Parathyroid adenoma (tissue), 2 donors: ENCODE measurements around the gene SF3B5.

Source experiments
- H2AFZ ChIP-seq: fragments of 300-600 bp; sonication (generic); one replicate; pipeline ENCODE4 v1.7.0; 2017; ENCODE audit warnings: antibody characterized with exemption, mild to moderate bottlenecking
- H3K27ac ChIP-seq: fragments of 300-600 bp; sonication (generic); one replicate; pipeline ENCODE4 v1.7.0; 2017
- H3K27me3 ChIP-seq: fragments of 300-600 bp; sonication (generic); one replicate; pipeline ENCODE4 v1.7.0; 2017; ENCODE audit warnings: low read length; ENCODE audit not compliant: control insufficient read depth, insufficient read depth
- H3K36me3 ChIP-seq: fragments of 300-600 bp; sonication (generic); one replicate; pipeline ENCODE4 v1.7.0; 2017; ENCODE audit warnings: low read length; ENCODE audit not compliant: control insufficient read depth, insufficient read depth
- H3K4me1 ChIP-seq: fragments of 300-600 bp; sonication (generic); one replicate; pipeline ENCODE4 v1.7.0; 2017; ENCODE audit warnings: control low read depth
- H3K4me2 ChIP-seq: fragments of 300-600 bp; sonication (generic); one replicate; pipeline ENCODE4 v1.7.0; 2017; ENCODE audit warnings: low read length
- H3K4me3 ChIP-seq: fragments of 300-600 bp; sonication (generic); one replicate; pipeline ENCODE4 v1.7.0; 2017; ENCODE audit warnings: low read depth, low read length
- H3K79me2 ChIP-seq: fragments of 300-600 bp; sonication (generic); one replicate; pipeline ENCODE4 v1.7.0; 2017; ENCODE audit warnings: control low read depth
- H3K9ac ChIP-seq: fragments of 300-600 bp; sonication (generic); one replicate; pipeline ENCODE4 v1.7.0; 2017; ENCODE audit warnings: mild to moderate bottlenecking
- H3K9me3 ChIP-seq: fragments of 300-600 bp; sonication (generic); one replicate; pipeline ENCODE4 v1.7.0; 2017; ENCODE audit warnings: low read length; ENCODE audit not compliant: control insufficient read depth
- CTCF ChIP-seq: fragments of 300-600 bp; sonication (generic); IDR thresholded peaks from one replicate; pipeline ENCODE4 v1.7.0; 2017; ENCODE audit warnings: antibody characterized with exemption, mild to moderate bottlenecking
- donor health status: primary hyperparathyroidism.

The SF3B5 gene

GRCh38 chr6:144095134-144096002 lies at the start of gene SF3B5:
Gene SF3B5, minus strand, starts transcription at chr6:144095573. Its CDS starts 76 bp downstream, at chr6:144095497.
- Histone ChIP-seq H3K4me2 (peak within 1 kb of the TSS; percentile 83), H3K9ac (peak within 1 kb of the TSS; percentile 6), H3K79me2 (peaks cover 4% of the 10 kb centered on the region), H3K36me3 (no peaks in the 10 kb centered on the region), H3K9me3 (no peaks in the 10 kb centered on the region), H3K4me1 (peaks cover 10% of the 10 kb centered on the region), H3K27ac (peak within 1 kb of the TSS; percentile 79), H3K27me3 (no peaks in the 10 kb centered on the region), H2AFZ (peak within 1 kb of the TSS; percentile 100), H3K4me3 (peak within 1 kb of the TSS; percentile 73)
- no peak for TF ChIP-seq CTCF

DNA sequence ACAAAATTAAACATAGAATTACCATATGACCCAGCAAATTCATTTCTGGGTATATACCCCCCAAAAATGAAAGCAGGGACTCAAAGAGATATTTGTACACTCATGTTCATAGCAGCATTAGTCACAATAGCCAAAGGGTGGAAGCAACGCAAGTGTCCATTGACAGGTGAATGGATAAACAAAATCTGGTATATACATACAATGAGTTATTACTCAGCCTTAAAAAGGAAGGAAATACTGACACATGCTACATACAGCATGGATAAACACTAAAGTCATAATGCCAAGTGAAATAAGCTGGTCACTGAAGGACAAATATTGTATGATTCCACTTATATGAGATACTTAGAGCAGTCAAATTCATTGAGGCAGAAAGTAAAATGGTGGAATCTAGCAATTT lies 49.6 kb upstream of the SF3B5 start:
- no peak for TF ChIP-seq CTCF

DNA sequence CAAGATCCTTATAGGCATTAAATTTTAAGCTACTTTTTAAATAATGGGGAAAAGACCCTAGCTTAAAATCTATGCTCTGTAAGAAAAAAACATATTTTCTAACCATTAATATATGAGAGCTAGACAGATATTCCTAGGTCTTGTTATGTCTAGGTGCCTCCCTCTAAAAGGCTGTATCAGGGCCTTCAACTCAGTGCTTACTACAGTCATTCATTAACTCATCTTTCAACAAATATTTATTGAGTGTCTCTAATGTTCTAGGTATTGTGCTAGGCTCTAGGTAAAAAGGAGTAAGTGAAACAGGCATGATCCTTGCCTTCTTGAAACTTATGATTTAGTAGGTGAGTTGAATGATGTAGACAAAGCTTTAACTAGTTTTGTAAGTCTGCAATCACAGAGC lies 48.5 kb upstream of the SF3B5 start:
- Histone ChIP-seq H3K36me3 (no peaks in the 10 kb centered on the region), H3K79me2 (no peaks in the 10 kb centered on the region), H3K27me3 (no peaks in the 10 kb centered on the region), H3K9me3 (no peaks in the 10 kb centered on the region), H3K4me3 (no peak overlapping the region), H2AFZ (no peak overlapping the region), H3K4me2 (no peak overlapping the region), H3K4me1 (no peaks in the 10 kb centered on the region), H3K9ac (no peak overlapping the region), H3K27ac (no peak overlapping the region)
- no peak for TF ChIP-seq CTCF

More for the DNA sequence above, 49.6 kb upstream of the SF3B5 start:
- Histone ChIP-seq H3K27me3 (no peaks in the 10 kb centered on the region), H3K9ac (no peak overlapping the region), H2AFZ (no peak overlapping the region), H3K4me1 (no peaks in the 10 kb centered on the region), H3K79me2 (no peaks in the 10 kb centered on the region), H3K4me3 (no peak overlapping the region), H3K4me2 (no peak overlapping the region), H3K27ac (no peak overlapping the region), H3K9me3 (no peaks in the 10 kb centered on the region), H3K36me3 (no peaks in the 10 kb centered on the region)

DNA sequence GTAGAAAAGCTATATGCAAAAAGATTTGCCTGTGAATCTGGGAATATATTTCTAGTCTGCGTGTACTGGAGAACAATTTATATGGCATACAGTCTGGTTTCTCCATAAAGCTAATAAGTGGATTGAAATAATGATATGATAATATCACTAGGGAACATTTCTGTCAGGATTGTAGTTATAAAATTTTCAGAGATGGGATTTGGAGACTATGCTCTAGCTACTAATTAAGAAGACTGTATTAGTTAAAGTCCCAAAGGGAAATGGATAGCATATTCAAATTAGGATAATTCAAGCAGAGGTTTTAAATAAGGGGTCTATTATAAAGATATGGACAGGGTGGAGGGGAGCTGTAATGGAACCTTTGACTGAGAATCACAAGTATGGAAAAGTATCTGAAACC lies 47.7 kb upstream of the SF3B5 start:
- H3K9me3 ChIP-seq = no peaks in the 10 kb centered on the region
- H3K9ac ChIP-seq = no peak overlapping the region
- H3K79me2 ChIP-seq = no peaks in the 10 kb centered on the region
- no peak overlapping the region for H2AFZ ChIP-seq
- H3K4me2 ChIP-seq = no peak overlapping the region
- no peak overlapping the region for H3K4me3 ChIP-seq
- no peaks in the 10 kb centered on the region for H3K27me3 ChIP-seq
- no peaks in the 10 kb centered on the region for H3K4me1 ChIP-seq
- no peak for TF ChIP-seq CTCF
- H3K36me3 ChIP-seq = no peaks in the 10 kb centered on the region
- H3K27ac ChIP-seq = no peak overlapping the region

DNA sequence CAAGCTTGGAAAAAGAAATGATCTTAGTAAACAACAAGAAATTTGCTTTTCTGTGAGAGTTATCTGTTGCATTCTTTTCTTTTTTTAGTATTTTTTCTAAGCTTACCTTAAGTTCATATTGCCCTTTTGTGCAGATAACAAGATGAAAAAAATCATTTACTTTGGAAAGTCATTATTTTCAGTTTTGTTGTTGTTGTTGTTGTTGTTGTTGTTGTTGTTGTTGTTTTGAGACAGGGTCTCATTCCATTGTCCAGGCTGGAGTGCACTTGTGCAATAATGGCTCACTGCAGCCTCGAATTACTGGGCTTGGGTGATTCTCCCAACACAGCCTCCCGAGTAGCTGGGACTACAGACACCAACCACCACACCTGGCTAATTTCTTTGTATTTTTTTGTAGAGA lies 46.1 kb upstream of the SF3B5 start:
- TF ChIP-seq CTCF = no peak
- no peak overlapping the region for H3K27ac ChIP-seq
- no peaks in the 10 kb centered on the region for H3K36me3 ChIP-seq
- H3K9me3 ChIP-seq = no peaks in the 10 kb centered on the region
- no peak overlapping the region for H2AFZ ChIP-seq
- H3K79me2 ChIP-seq = no peaks in the 10 kb centered on the region
- no peaks in the 10 kb centered on the region for H3K27me3 ChIP-seq
- H3K9ac ChIP-seq = no peak overlapping the region
- no peak overlapping the region for H3K4me2 ChIP-seq
- no peaks in the 10 kb centered on the region for H3K4me1 ChIP-seq
- no peak overlapping the region for H3K4me3 ChIP-seq
